Testis (tissue), 2 donors: ENCODE data around the gene MACROD2.

Experiments used
- POLR2A ChIP-seq: fragments of 450-650 bp; IDR thresholded peaks from one replicate; pipeline ENCODE4 v1.6.1; 2017; ENCODE audit warnings: antibody characterized with exemption, mild to moderate bottlenecking, moderate library complexity
- TF ChIP-seq, protein P1 (sequence below), 3 experiments: fragments of 450-650 bp in 2 of 3; fragments of 200-600 bp in 1 of 3; sonication (generic) in 1 of 3; IDR thresholded peaks; one replicate each; pipeline ENCODE4 v1.5.1; 2016 to 2019; ENCODE audit warnings: antibody characterized with exemption in 3 of 3, mild to moderate bottlenecking in 2 of 3, moderate library complexity in 1 of 3

- TF ChIP-seq, protein P1, sequence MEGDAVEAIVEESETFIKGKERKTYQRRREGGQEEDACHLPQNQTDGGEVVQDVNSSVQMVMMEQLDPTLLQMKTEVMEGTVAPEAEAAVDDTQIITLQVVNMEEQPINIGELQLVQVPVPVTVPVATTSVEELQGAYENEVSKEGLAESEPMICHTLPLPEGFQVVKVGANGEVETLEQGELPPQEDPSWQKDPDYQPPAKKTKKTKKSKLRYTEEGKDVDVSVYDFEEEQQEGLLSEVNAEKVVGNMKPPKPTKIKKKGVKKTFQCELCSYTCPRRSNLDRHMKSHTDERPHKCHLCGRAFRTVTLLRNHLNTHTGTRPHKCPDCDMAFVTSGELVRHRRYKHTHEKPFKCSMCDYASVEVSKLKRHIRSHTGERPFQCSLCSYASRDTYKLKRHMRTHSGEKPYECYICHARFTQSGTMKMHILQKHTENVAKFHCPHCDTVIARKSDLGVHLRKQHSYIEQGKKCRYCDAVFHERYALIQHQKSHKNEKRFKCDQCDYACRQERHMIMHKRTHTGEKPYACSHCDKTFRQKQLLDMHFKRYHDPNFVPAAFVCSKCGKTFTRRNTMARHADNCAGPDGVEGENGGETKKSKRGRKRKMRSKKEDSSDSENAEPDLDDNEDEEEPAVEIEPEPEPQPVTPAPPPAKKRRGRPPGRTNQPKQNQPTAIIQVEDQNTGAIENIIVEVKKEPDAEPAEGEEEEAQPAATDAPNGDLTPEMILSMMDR (IDR thresholded peaks at IDR 0.05), result no peak
- no peak for TF ChIP-seq POLR2A
These were observed 2074.2 kb downstream of the MACROD2 start for GRCh38 chr20:16069389-16070010.
